ENCODE results near the gene PPFIBP2. TPM values are rescaled to one million over a fixed set of nuclear protein-coding genes. Genes with fewer than 3 reads are reported as not detected.

The PPFIBP2 gene
- total RNA-seq, 2 donors from 2014 or later = 63.5 to 81.1 TPM

DNA sequence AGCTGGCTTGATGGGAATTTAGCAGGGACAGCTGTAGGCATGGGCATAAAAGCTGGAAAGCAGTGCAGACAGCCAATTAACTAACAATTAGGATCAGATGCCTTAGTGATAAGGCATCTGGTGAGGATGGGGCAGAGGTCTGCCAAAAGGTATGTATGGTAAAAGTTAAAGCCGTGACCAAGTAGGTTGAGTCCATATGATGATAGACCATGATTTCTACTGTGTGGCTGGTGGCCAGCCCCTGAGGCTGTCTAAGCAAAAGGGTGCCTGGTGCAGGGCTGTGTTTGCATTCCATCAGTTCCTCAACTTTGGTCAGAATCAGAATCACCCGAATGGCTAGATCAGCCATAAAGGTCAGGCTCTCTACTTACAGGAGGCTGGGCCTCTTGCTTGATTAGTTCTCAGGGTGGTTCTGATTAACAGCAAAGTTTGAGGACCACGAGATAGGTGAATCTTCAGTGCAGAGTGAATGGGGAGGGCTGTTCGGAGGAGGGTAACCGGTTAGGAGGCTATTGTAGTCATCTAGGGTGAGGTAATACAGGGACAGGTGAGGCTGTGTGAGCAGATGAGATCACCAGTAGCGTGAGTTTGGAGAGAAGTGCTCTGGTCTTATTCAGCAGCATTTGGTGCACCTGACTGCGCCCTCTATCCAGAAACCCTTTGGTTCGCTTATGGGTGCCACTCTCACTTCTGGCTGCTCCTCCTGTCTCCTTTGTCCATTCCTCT lies 27.2 kb downstream of the PPFIBP2 start:
- intact Hi-C loops (cut with DNase I, micrococcal nuclease) = no loop called here
- ATAC-seq = no peak
- no peak for DNase-seq

DNA sequence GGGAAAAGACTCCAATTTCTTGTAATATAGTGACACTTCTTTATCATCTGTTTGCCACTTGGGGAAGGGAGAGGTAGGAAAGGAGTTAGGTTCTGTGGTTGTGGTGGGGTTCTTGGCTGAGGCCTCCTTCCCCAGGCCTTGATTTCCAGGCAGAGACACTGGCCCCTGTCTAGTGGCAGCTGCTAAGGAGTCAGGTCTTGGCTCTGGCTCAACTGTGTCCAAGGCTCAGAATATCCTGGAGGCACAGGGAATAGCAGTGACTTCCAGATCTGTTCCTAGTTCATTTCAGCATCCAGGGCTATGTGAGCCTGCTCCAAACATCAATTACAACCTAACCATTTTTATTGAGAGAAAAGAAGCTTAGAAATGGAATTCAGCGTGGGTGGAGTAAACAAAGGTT lies 29.5 kb downstream of the PPFIBP2 start:
- intact Hi-C loops (cut with DNase I, micrococcal nuclease) = no loop called here
- no peak for DNase-seq
- no peak for ATAC-seq

DNA sequence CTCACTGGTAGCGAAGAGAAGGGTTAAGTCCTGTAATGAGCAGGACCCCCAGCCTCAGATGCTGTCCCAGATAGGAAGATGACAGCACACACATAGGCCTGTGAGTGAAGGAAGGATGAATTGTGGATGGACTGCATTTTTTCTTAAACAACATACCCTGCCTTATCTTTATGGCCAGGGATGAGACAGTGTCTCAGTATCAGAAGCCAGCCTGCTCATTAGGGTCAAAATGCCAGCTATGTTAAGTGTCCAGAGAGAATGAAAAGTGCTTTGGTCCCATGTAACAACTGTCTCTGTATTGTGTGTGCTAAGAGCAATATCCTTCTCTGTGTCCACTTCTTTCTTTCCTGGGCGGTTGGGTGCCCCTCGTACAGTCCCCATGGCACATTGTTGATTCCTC lies 30.2 kb downstream of the PPFIBP2 start:
- no peak for ATAC-seq
- intact Hi-C loops (cut with DNase I, micrococcal nuclease) = no loop called here

DNA sequence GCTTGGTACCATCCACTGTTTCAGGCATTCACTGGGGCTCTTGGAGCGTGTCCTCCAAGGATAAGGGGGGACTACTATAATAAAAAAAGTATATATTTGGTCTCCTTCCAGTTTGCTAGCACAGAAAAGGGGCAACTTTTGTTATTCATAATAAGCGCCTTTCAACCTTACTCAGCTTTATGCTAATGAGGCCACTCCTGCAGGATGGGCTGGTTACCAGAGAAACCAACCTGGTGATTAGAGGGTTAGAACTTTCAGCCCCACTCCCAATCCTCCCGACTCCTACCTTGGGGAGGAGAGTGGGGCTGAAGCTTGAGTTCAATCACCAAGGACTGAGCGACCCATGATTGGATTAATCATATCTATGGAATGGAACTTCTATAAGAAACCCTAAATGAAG lies 31.8 kb downstream of the PPFIBP2 start:
- ATAC-seq (no peak), DNase-seq (no peak)
- intact Hi-C loops (cut with DNase I, micrococcal nuclease) = no loop called here

More for the DNA sequence above, 30.2 kb downstream of the PPFIBP2 start:
- DNase-seq = no peak

DNA sequence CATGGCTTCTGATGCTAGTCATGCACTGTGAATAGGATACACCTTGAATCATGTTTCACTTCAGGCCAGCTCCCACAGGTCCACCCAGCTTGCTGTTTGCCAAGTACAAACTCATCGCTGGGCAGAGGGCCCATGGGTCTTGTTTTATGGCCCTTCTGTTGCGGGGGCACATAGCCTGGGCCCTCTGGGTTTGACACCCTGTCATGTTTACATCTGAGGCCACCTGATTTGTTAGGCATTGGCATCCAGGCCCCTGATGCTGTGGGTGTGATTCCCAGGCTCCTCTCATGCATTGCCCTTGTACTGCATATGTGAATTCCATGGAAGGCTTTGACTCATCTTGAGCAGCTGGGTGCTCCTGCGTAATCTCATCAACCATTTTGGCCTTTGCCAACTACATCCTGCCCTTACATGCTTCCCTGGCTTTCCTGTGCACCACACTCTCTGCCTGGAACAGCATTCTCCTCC lies 32.6 kb downstream of the PPFIBP2 start:
- ATAC-seq = no peak
- no peak for DNase-seq
- intact Hi-C loops (cut with DNase I, micrococcal nuclease) = no loop called here

DNA sequence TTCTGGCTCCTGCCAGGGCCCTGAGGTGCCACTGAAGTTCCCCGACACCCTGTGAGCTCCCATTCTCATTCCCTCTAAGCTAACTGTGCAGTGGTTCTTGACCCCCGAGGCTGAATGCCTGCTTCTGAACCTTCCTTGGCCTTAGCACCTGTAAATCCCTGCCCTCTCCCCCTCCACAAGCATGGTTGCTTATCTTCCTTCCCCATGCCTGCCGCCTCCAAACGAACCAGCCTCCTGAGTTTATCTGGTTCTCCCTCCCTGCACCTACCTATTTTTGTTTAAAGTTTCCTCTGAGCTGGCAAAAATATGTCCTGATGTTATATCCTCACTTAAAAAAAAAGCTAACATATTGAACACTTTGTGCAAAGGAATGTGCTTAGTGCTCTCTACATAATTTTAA lies 33.9 kb downstream of the PPFIBP2 start:
- ATAC-seq (no peak), DNase-seq (no peak)
- intact Hi-C loops (cut with DNase I, micrococcal nuclease) = no loop called here

DNA sequence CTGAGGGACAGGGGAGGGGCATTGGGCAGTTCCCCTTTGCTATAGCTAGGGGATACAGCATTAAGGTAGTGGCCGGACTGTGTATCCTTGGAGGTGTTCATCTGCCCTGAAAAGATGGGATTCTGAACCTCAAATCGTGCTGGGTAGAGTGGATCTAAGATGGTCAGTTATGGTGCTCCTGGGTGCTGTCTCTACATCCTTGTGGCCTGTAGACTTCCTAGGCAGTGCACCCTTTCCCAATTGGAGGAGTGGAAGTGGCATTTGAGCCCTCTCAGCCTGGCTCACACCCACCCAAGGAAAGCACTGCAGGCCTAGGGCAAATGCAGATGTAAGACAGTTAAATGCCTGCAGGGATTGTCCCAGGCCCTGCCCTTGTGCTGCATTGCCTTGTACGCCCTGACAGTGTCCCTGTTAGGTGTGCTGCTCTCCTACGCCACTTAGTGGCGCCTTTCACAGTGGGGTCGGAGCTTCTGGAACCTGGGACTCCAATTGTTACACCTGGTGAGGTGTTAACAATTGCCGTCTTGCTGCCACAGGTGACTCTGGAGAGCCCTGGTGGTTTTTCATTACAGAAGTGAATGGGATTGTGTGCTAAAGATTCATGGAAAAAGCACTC lies 35.0 kb downstream of the PPFIBP2 start:
- DNase-seq = peak in 1 of 2 donors; percentile 73
- intact Hi-C loops (cut with DNase I, micrococcal nuclease) = no loop called here
- peak; percentile 93 for ATAC-seq

DNA sequence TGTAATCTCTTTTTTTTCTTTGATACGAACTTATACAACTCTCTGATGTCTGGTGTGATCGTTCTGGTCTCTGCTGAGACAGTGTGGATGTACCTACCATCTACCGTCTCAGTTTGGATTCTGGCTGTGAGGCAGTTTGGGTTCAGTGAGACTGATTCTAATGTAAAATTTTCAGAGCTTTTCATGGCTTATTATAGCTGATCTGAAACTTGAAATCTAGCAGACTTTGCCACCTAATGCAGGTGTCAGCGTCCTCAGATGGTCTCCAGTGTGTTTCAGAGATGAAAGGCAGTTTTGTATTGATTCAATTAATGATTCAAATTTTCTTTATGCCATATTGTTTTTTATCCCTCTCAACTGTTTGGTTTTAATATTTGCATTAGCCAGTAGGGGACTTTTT lies 35.9 kb downstream of the PPFIBP2 start:
- no peak for DNase-seq
- no peak for ATAC-seq
- intact Hi-C loops (cut with DNase I, micrococcal nuclease) = no loop called here

DNA sequence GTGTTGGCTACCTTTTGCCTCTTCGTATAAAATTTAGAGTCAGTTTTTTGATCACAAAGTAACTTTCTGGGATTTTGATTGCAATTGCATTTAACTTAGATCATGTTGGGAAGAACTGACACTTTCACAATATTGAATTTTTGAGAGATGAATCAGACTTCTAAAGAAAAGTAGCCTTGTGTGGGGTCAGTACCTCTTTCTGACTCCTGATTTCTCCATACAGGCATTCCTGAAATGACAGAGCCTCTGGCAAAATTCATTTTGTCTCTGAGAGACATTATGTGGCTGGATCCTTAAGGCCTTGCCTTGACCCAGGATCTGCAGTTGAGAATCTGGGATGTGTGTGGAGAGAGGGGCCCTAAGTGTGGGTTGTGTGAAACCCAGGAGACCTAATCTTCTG lies 37.8 kb downstream of the PPFIBP2 start:
- ATAC-seq (no peak), DNase-seq (no peak)
- intact Hi-C loops (cut with DNase I, micrococcal nuclease) = no loop called here

DNA sequence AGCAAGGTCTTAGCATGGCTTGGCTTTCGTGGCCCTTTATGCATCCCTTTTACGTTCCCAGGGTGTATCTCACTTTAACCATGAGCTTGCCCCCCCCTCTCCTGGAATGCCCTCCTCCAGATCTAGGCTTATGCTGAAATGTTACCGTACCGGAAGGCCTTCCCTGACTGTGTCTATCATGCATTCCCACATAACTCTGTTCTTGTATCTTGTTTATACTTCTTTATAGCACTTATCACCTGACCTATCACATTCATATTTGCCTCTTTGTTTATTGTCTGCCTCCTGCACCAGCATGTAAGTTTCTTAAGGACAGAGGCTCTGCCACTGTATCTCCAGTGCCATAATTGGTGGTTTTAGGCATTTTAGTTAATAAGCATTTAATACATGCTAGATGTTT lies 38.9 kb downstream of the PPFIBP2 start:
- ATAC-seq (peak; percentile 63), DNase-seq (no peak)
- intact Hi-C loops (cut with DNase I, micrococcal nuclease) = no loop called here

DNA sequence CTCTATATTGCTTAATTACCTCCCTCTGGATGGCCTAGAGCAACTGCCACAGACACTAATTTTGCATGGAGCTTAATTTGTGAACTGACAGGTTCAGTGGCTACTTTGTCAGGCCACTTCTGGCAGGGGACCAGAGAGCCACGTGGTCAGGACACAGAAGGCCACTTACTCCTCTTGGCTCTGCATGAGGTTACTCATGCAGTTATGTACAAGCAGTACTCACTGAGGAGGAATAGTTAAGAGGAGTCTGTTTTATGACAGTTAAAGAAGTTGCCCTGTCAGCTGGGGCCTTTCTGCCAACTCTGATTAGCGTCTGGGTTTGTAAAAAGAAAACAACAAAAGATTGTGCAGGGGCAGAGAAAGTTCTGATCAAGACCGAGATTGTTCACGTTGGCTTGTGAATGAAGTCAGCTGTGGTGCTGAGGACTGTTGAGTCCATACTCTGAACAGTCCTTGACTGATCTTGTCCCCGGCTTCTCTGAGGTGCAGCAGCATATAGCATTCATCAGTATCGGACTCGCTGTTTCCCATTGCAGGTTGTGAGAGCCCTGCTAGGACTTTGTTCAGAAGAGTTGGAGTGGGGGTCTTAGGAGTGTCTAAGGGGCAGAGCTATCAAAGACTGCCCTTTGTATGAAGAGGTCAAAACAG lies 41.4 kb downstream of the PPFIBP2 start:
- intact Hi-C loops (cut with DNase I, micrococcal nuclease) = no loop called here
- peak; percentile 87 for ATAC-seq
- peak; percentile 61 to 86 for DNase-seq

DNA sequence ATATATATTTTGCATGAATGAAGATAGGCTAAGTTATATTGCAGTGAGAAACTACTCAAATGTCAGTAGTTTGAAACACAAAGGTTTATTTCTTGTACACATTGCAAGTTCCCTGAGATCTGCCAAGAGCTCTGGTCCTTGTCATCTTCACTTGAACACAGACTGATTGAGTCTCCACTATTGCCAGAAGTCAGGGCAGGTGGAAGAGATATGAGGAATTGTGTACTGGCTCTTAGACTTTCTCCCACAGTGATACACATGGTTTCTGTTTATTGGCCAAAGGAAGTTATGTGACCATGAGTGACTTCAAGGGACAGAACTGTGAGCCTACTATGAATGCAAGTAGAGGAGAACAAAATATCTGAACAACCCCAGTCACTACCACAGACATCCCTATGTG lies 44.2 kb downstream of the PPFIBP2 start:
- no peak for DNase-seq
- ATAC-seq = no peak
- intact Hi-C loops (cut with DNase I, micrococcal nuclease) = no loop called here

DNA sequence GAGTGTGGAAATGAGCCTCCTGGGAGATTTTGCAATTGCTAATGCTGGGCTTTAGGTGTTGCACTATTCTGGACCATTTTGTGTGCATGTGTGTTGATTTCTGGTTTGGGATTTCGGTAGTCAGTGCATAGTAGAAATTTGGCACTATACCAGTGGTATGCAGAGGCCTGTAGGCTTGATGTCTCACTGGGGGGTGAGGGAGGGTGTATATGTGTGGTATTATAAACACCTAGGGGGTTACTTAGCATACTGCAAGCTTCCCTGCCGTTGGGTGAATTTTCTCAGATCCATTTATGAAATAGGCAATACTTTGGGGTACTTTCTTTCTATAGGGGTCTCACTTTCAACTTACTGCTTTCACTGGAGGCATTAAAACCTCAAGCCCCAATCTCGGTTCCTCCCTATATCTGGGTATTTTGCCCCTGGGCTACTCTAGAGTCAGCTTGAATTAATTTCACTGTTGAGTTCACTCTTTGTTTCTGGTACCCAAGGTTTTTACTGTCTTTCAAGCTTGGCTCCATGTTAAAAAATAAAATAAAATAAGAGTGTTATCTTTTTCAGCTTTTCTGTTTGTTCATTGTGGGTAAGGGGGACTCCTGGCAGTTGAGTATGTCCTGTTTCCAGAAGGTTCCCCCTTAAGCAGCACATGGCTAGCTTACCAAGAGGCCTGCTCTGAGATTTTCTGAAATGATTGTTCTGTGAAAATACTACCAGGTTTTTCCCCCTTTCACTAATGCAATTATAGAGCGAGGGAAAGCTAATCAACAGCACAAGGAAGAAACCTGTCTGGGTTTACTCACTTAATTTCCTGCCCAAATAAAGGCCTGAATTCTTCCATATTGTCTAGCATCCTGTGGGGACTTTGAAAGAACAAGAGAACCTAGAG lies 45.8 kb downstream of the PPFIBP2 start:
- no peak for ATAC-seq
- DNase-seq = no peak
- intact Hi-C loops (cut with DNase I, micrococcal nuclease) = loop anchor here (10.0 kb wide), 2 partner anchors 95 to 105 kb away; no protein-coding TSS in a partner anchor

DNA sequence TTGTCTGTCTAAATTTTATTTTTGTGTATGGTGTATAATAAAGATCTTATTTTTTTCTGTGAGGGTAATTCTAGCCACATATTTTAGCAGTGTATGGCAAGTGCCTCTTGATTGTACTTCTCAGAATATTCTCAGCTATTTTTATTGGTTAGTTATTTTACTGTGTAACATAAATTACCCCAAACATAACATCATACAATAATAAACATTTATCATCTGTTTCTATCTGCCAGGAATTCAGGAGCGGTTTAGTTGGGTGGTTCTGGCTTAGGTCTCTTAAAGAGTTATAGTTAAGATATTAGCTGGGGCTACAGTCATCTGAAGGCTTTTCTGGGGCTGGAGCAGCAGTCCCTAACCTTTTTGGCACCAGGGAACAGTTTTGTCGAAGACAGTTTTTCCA lies 47.8 kb downstream of the PPFIBP2 start:
- peak; percentile 72 for ATAC-seq
- intact Hi-C loops (cut with DNase I, micrococcal nuclease) = loop anchor here (10.0 kb wide), 2 partner anchors 93 to 103 kb away; no protein-coding TSS in a partner anchor
- DNase-seq = no peak

DNA sequence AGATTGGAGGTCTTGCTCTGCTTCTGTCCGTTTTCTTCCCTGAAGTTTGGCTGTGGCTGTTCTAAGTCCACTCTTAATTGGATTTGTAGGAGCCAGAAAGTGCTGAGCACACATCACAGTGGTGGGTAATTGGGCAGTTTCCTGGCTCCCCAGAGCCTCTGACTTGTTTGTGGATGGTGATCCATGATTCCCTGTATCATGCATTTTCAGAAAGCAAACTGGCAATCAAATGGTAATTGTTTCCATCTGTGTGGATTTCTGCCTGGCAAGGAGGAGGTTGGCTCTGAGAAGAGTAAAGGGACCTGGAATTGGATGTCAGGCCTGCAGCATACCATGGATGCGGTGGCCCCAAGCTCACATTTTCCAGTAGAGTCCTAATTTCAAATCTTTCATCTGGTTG lies 49.5 kb downstream of the PPFIBP2 start:
- intact Hi-C loops (cut with DNase I, micrococcal nuclease) = loop anchor here (10.0 kb wide), 2 partner anchors 92 to 102 kb away; no protein-coding TSS in a partner anchor
- no peak for DNase-seq
- ATAC-seq = no peak

DNA sequence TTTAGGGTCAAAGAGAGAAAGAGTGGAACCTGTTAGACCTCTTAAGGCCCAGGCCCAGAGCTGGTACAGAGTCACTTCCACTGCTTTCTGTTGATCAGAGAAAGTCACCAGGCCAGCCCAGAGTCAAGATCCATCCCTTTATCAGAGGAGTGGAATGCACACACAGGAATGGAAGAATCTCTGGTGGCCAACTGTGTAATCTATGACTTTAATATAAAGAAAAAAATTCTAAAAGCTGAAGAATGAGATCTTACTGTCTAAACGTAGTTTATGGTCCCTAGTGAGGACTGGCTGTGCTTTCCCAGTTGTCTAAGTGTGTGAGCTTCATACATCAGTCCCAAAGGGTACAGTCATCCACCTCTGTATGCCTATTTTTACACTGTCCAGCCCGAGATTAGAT lies 51.0 kb downstream of the PPFIBP2 start:
- DNase-seq = no peak
- no peak for ATAC-seq
- intact Hi-C loops (cut with DNase I, micrococcal nuclease) = loop anchor here (10.0 kb wide), 2 partner anchors 90 to 100 kb away; no protein-coding TSS in a partner anchor

DNA sequence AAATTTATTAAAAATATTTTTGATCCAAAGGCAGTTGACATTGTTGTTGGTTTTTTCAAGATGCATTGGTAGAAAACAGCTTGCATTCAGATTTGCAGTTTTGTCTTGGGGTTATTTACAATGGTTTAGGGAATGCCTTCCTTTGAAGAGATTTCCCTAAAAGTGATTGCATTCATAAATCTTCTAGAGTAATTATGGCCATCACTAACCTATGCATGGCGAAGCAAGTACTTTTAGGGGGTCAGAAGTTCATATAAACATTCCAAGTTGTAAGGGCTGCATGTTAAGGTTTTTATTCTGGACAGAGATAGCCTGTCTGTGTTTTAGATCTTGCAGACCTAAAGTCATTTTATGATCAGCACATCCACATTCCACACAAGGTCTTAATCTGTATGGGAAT lies 53.5 kb downstream of the PPFIBP2 start:
- no peak for DNase-seq
- intact Hi-C loops (cut with DNase I, micrococcal nuclease) = loop anchor here (10.0 kb wide), 2 partner anchors 87 to 97 kb away; no protein-coding TSS in a partner anchor

DNA sequence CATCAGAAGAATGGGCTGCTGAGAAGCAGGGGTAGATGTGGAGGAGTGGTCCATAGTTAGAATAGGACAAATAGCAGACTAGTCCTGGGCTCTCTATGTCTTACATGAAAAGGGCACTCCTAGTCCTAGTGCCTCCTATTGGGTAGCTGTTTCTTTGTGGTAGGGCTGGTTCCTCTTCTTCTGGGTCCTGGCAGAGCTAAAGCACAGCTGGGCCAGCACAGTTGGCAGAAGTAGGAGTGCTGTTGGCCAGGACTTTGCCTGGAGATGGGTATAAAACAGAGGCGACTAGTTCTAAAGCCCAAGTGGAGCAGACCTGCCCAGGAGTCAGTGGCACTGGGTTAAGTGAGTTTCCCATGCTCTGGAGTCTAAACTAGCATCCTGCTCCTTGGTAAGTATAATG lies 55.2 kb downstream of the PPFIBP2 start:
- ATAC-seq = no peak
- no peak for DNase-seq
- intact Hi-C loops (cut with DNase I, micrococcal nuclease) = loop anchor here (10.0 kb wide), 2 partner anchors 86 to 96 kb away; no protein-coding TSS in a partner anchor

More for the DNA sequence above, 53.5 kb downstream of the PPFIBP2 start:
- ATAC-seq = no peak

DNA sequence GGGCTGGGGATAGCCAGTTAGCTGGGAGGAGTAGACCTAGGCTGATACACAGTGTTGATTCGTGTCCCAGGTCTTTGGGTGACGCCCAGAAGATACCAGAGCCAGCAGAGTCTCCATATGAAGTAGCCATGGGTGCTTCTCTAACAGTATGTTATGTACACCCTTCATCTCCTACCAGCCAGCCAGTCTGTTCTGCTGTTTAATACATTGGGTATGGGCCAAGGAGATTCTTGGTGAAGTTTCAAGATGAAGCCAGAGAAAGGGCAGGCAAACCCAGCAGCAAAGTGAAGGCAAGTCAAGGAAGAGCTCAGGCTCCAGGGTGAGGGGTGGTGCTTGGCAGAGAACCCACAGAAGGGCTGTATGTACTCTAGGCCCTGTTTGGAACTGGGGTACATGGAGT lies 56.4 kb downstream of the PPFIBP2 start:
- no peak for DNase-seq
- intact Hi-C loops (cut with DNase I, micrococcal nuclease) = loop anchor here in 1 of 2 donors (5.0 kb wide), 1 partner anchor 117 kb away; no protein-coding TSS in a partner anchor
- ATAC-seq = no peak

All from left colon (tissue), 2 donors.